ENCODE results near the gene GNB2. TPM values are rescaled to one million over a fixed set of nuclear protein-coding genes. Genes with fewer than 3 reads are reported as not detected.
A peak's percentile ranks its signal among the peaks of the same experiment; 100 is the strongest.
"Not testable (repeated sequence)": the region's sequence is repeated elsewhere in the genome, so short reads cannot be mapped to it uniquely, and the experiment has no call there.

Gene GNB2
- total RNA-seq, 2 donors from 2014 or later: 196 to 198 TPM

DNA sequence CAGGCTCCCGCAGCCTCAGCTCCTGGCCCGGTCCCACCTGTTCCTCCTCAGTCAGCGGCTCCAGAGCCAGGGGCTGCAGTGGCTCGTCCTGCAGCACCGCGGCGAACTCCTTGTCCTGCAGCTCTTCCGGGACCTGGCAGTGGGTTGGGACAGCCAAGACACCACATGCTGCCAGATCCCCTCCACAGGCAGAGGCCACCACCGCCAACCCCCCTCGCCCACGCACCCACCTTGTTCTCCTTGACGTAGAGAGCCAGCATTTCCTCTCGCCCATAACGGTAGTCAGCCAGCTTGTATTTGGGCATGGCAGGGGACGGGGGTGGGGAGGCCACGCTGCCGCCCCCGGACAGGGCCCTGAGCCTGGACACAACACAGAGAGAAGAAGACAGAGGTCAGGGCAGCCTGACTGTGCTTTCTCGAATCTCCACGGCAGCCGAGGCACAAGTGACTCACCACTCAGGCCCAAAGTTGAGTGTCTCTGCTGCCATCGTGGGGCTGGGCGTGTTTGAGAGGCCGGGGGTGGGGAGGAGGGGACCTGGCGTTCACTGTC lies 14.3 kb downstream of the GNB2 start:
- peaks cover 34% of the 10 kb centered on the region for H3K4me1 Mint-ChIP-seq (ENCODE audit: low read depth)
- ATAC-seq (replicated peaks in 1 of 2) (no peak), DNase-seq (no peak)
- H3K36me3 Mint-ChIP-seq (ENCODE audit: insufficient read depth in 2 of 2): peaks cover 2 to 4% of the 10 kb centered on the region in 2 donors
- H3K27ac Mint-ChIP-seq: no peak overlapping the region
- no peaks in the 10 kb centered on the region for H3K9me3 Mint-ChIP-seq
- H3K4me3 Mint-ChIP-seq: no peak overlapping the region
- no peaks in the 10 kb centered on the region for H3K27me3 Mint-ChIP-seq (ENCODE audit: low read depth)

DNA sequence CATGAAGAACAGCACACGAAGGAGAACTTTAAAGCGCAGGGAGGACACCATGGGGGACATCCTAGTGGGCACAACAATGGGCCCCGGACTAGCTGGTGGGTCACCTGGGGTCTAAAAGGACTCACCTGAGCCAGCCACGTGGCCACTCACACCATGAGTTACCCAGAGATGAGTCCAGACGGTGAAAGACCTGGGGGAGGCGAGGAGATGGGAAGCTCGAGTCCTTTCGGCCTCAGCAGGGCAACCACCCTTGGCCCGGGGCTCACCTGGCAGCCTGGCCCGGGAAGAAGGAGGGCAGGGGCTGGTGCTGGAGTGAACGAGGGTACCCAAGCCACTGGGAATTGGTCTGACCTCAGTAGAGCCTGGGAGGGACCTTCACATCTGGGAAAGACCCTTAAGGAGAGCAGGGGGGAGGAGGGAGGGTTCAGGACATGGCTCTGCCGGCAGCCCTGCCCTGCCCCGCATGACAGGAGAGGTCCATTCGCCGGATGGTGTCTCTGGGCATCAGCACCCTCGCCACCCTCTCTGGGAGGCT lies 14.9 kb downstream of the GNB2 start:
- H3K27ac Mint-ChIP-seq: no peak overlapping the region
- DNase-seq: no peak
- no peak for ATAC-seq (replicated peaks in 1 of 2)
- peaks cover 6 to 8% of the 10 kb centered on the region in 2 donors for H3K36me3 Mint-ChIP-seq (ENCODE audit: insufficient read depth in 2 of 2)
- no peak overlapping the region for H3K4me3 Mint-ChIP-seq
- H3K9me3 Mint-ChIP-seq: no peaks in the 10 kb centered on the region
- H3K27me3 Mint-ChIP-seq (ENCODE audit: low read depth): no peaks in the 10 kb centered on the region
- peaks cover 36% of the 10 kb centered on the region for H3K4me1 Mint-ChIP-seq (ENCODE audit: low read depth)

GRCh38 chr7:100689230-100690135 lies 15.9 kb downstream of the GNB2 start:
- H3K9me3 Mint-ChIP-seq: no peaks in the 10 kb centered on the region
- peaks cover 35% of the 10 kb centered on the region for H3K4me1 Mint-ChIP-seq (ENCODE audit: low read depth)
- H3K27me3 Mint-ChIP-seq (ENCODE audit: low read depth): no peaks in the 10 kb centered on the region
- no peak for ATAC-seq (replicated peaks in 1 of 2)
- no peak for DNase-seq
- H3K36me3 Mint-ChIP-seq (ENCODE audit: insufficient read depth in 2 of 2): peaks cover 6 to 8% of the 10 kb centered on the region in 2 donors
- no peak overlapping the region for H3K27ac Mint-ChIP-seq
- no peak overlapping the region for H3K4me3 Mint-ChIP-seq

DNA sequence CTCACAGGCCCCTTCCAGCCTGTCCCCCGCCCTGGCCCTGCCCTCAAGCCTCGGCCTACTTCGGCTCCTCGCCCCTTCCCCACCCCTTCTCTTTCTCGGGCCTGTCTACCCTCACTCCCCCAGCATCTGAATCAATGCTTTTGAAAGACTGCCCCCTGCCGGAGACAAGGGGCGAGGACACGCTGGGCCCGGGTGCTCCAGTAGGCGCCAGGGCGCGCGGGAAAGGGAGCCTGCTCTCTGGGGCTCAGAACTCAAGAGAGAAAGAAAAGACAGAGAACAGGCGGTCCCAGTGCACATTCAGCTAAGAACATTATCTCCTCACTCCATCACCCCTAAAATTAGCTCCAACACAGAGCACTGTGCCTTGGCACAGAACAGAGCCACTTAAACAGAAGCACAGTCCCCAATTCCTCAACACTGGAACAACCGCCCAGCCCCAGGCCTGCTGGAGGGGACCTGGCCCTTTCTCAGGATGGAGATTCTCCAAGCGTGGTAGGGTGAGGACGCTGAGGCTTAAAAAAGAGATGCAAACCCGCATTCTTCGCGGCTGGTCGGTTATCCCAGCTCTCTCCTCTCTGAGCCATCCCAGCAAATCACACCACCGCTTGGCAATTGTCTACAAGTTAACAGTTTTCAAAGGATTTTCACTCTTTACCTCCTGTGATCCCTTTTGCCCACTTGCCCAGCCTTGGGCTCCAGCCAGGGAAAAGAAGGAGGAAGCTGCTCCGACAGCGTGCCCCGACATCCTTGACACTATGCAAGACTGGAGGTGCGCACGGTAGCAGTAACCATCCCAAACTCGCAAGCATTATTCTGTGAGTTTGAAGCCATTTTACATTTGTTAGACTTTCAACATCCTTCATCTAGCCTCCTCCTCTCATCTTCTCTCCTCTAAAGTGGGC lies 18.4 kb downstream of the GNB2 start:
- peaks cover 49% of the 10 kb centered on the region for H3K4me1 Mint-ChIP-seq (ENCODE audit: low read depth)
- DNase-seq (peak; percentile 83 to 86), ATAC-seq (replicated peaks in 1 of 2) (peak; percentile 72)
- no peak overlapping the region for H3K27ac Mint-ChIP-seq
- H3K9me3 Mint-ChIP-seq: no peaks in the 10 kb centered on the region
- H3K4me3 Mint-ChIP-seq: peak overlapping the region; percentile 98
- H3K36me3 Mint-ChIP-seq (ENCODE audit: insufficient read depth in 2 of 2): peaks cover 6 to 7% of the 10 kb centered on the region in 2 donors
- no peaks in the 10 kb centered on the region for H3K27me3 Mint-ChIP-seq (ENCODE audit: low read depth)

DNA sequence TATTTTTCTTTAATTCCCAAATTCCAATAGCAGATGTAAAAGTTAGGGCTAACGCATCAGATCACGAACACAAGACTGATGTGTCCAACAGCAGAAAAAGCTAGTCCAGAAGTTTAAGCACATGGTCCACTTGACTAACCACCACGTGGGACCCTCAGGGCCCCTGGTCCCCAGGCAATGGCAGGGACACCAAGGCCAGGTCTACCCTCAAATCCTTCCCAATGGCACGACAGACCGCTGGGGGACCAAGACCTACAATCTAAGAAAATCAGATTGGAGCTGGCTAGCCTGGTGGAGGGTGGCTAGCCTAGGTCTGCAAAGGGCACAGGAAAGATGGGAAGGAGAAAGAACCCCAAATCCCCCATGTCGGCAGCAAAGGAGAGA lies 19.0 kb downstream of the GNB2 start:
- H3K27me3 Mint-ChIP-seq (ENCODE audit: low read depth): no peaks in the 10 kb centered on the region
- H3K9me3 Mint-ChIP-seq: no peaks in the 10 kb centered on the region
- H3K4me1 Mint-ChIP-seq (ENCODE audit: low read depth): peaks cover 49% of the 10 kb centered on the region
- DNase-seq (no peak), ATAC-seq (replicated peaks in 1 of 2) (no peak)
- H3K27ac Mint-ChIP-seq: peak overlapping the region; percentile 60
- peak overlapping the region; percentile 98 for H3K4me3 Mint-ChIP-seq
- H3K36me3 Mint-ChIP-seq (ENCODE audit: insufficient read depth in 2 of 2): peaks cover 6% of the 10 kb centered on the region in 2 donors

- ATAC-seq (replicated peaks in 1 of 2): peak; percentile 57 to 66
- Mint-ChIP-seq H3K27ac (peak overlapping the region; percentile 60), H3K9me3 (no peaks in the 10 kb centered on the region), H3K4me1 (ENCODE audit: low read depth) (peaks cover 44% of the 10 kb centered on the region), H3K36me3 (ENCODE audit: insufficient read depth in 2 of 2) (peaks cover 6% of the 10 kb centered on the region in 2 donors), H3K4me3 (peak overlapping the region; percentile 98), H3K27me3 (ENCODE audit: low read depth) (no peaks in the 10 kb centered on the region)
- peak in 1 of 2 donors; percentile 39 for DNase-seq
Observed at GRCh38 chr7:100693312-100694097, 20.0 kb downstream of the GNB2 start.

GRCh38 chr7:100694098-100694745 lies 20.7 kb downstream of the GNB2 start, which contains the start of gene GIGYF1:
TSS of gene GIGYF1 (minus strand) at chr7:100694250. CDS start at chr7:100688238, 6,012 bp downstream.
- peak within 1 kb of the TSS; percentile 98 for H3K4me3 Mint-ChIP-seq
- DNase-seq (peak; percentile 80 to 82), ATAC-seq (replicated peaks in 1 of 2) (peak; percentile 75)
- peaks cover 6% of the 10 kb centered on the region in 2 donors for H3K36me3 Mint-ChIP-seq (ENCODE audit: insufficient read depth in 2 of 2)
- H3K4me1 Mint-ChIP-seq (ENCODE audit: low read depth): peaks cover 40% of the 10 kb centered on the region
- H3K27me3 Mint-ChIP-seq (ENCODE audit: low read depth): no peaks in the 10 kb centered on the region
- H3K27ac Mint-ChIP-seq: peak within 1 kb of the TSS; percentile 79
- H3K9me3 Mint-ChIP-seq: no peaks in the 10 kb centered on the region

- H3K27ac Mint-ChIP-seq: no peak overlapping the region
Observed at GRCh38 chr7:100696123-100696521, 22.6 kb downstream of the GNB2 start.

GRCh38 chr7:100699018-100699417 lies 25.5 kb downstream of the GNB2 start:
- no peaks in the 10 kb centered on the region for H3K36me3 Mint-ChIP-seq (ENCODE audit: insufficient read depth in 2 of 2)
- H3K9me3 Mint-ChIP-seq: no peaks in the 10 kb centered on the region
- ATAC-seq (replicated peaks in 1 of 2) (no peak), DNase-seq (no peak)
- H3K27me3 Mint-ChIP-seq (ENCODE audit: low read depth): peaks cover 5% of the 10 kb centered on the region
- no peak overlapping the region for H3K27ac Mint-ChIP-seq
- no peak overlapping the region for H3K4me3 Mint-ChIP-seq
- H3K4me1 Mint-ChIP-seq (ENCODE audit: low read depth): peaks cover 14% of the 10 kb centered on the region

More at GRCh38 chr7:100696123-100696521, 22.6 kb downstream of the GNB2 start:
- Mint-ChIP-seq H3K36me3 (ENCODE audit: insufficient read depth in 2 of 2) (peaks cover 6% of the 10 kb centered on the region in 2 donors), H3K9me3 (no peaks in the 10 kb centered on the region), H3K27me3 (ENCODE audit: low read depth) (peaks cover 5% of the 10 kb centered on the region), H3K4me3 (peak overlapping the region; percentile 77 to 82), H3K4me1 (ENCODE audit: low read depth) (peaks cover 34% of the 10 kb centered on the region)
- DNase-seq (no peak), ATAC-seq (replicated peaks in 1 of 2) (no peak)

- DNase-seq; ATAC-seq (replicated peaks in 1 of 2); H3K27me3 Mint-ChIP-seq (ENCODE audit: low read depth); H3K9me3 Mint-ChIP-seq; H3K36me3 Mint-ChIP-seq (ENCODE audit: insufficient read depth in 2 of 2); H3K4me3 Mint-ChIP-seq; H3K4me1 Mint-ChIP-seq (ENCODE audit: low read depth); H3K27ac Mint-ChIP-seq: not testable (repeated sequence)
Observed at GRCh38 chr7:100701089-100701488, 27.5 kb downstream of the GNB2 start.

- peaks cover 16% of the 10 kb centered on the region for H3K4me1 Mint-ChIP-seq (ENCODE audit: low read depth)
- no peaks in the 10 kb centered on the region for H3K9me3 Mint-ChIP-seq
- H3K27me3 Mint-ChIP-seq (ENCODE audit: low read depth): no peaks in the 10 kb centered on the region
- H3K27ac Mint-ChIP-seq: peak overlapping the region; percentile 98
- peak overlapping the region; percentile 97 to 99 for H3K4me3 Mint-ChIP-seq
- ATAC-seq (replicated peaks in 1 of 2) (peak; percentile 64 to 65), DNase-seq (peak; percentile 84 to 89)
- peaks cover 2 to 5% of the 10 kb centered on the region in 2 donors for H3K36me3 Mint-ChIP-seq (ENCODE audit: insufficient read depth in 2 of 2)
Observed at GRCh38 chr7:100705320-100705752, 31.8 kb downstream of the GNB2 start.

Measured in activated T-cell treated with anti-CD3 and anti-CD28 coated beads, Interleukin-2, amount 50 U/mL, for 72 hours (primary cell).